ENCODE results near the gene LHX1.

Gene LHX1

GRCh38 chr17:36950027-36950426 is 12.8 kb downstream of the LHX1 start:
- Histone ChIP-seq H3K27me3 (ENCODE audit: insufficient read depth, low read length) (peaks cover 47% of the 10 kb centered on the region), H3K4me3 (ENCODE audit: low read length) (peak overlapping the region; percentile 80), H3K9ac (ENCODE audit: low read depth, low read length) (peak overlapping the region; percentile 73; the same call in 1 of the 2 replicates), H3K9me3 (ENCODE audit: insufficient read depth, low read depth, low read length) (no peaks in the 10 kb centered on the region; the same call in 1 of the 2 replicates), H3K36me3 (ENCODE audit: insufficient read depth, low read depth, low read length) (peaks cover 45% of the 10 kb centered on the region), H3K27ac (ENCODE audit: low read length) (no peak overlapping the region), H3K4me1 (ENCODE audit: insufficient read depth, low read length) (peaks cover 21% of the 10 kb centered on the region)

- Histone ChIP-seq H3K9me3 (ENCODE audit: insufficient read depth, low read depth, low read length) (no peaks in the 10 kb centered on the region; the same call in 1 of the 2 replicates), H3K27me3 (ENCODE audit: insufficient read depth, low read length) (peaks cover 35% of the 10 kb centered on the region), H3K27ac (ENCODE audit: low read length) (no peak overlapping the region), H3K9ac (ENCODE audit: low read depth, low read length) (no peak overlapping the region), H3K4me1 (ENCODE audit: insufficient read depth, low read length) (peaks cover 20% of the 10 kb centered on the region), H3K36me3 (ENCODE audit: insufficient read depth, low read depth, low read length) (peaks cover 57% of the 10 kb centered on the region), H3K4me3 (ENCODE audit: low read length) (no peak overlapping the region)
These were observed 14.0 kb downstream of the LHX1 start for GRCh38 chr17:36951084-36951789.

DNA sequence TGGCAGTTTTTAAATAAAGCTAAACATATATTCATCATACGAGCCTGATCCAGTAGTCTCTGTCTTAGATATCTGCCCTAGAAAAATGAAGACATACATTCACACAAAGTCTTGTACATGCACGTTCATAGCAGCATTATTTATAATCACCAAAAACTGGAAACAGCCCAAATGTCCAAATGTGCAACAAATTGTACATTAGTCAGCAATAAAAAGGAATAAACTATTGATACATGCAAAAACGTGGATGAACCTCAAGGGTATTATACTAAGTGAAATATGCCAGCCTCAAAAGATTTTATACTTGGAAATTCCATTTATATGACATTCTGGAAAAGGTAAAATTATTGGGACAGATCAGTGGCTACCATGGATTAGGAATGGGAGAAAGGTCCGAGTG is 34.2 kb downstream of the LHX1 start:
- H3K36me3 ChIP-seq (ENCODE audit: insufficient read depth, low read depth, low read length): peaks cover 8% of the 10 kb centered on the region; the same call in 1 of the 2 replicates
- H3K9ac ChIP-seq (ENCODE audit: low read depth, low read length): no peak overlapping the region
- H3K9me3 ChIP-seq (ENCODE audit: insufficient read depth, low read depth, low read length): no peaks in the 10 kb centered on the region

GRCh38 chr17:36972186-36972700 is 35.0 kb downstream of the LHX1 start:
- no peak overlapping the region for H3K27ac ChIP-seq (ENCODE audit: low read length)
- peaks cover 8% of the 10 kb centered on the region; the same call in 1 of the 2 replicates for H3K36me3 ChIP-seq (ENCODE audit: insufficient read depth, low read depth, low read length)
- no peak overlapping the region for H3K4me3 ChIP-seq (ENCODE audit: low read length)
- H3K9me3 ChIP-seq (ENCODE audit: insufficient read depth, low read depth, low read length): no peaks in the 10 kb centered on the region
- H3K4me1 ChIP-seq (ENCODE audit: insufficient read depth, low read length): no peaks in the 10 kb centered on the region; the same call in 1 of the 2 replicates
- no peak overlapping the region for H3K9ac ChIP-seq (ENCODE audit: low read depth, low read length)
- no peaks in the 10 kb centered on the region for H3K27me3 ChIP-seq (ENCODE audit: insufficient read depth, low read length)

More for the DNA sequence above, 34.2 kb downstream of the LHX1 start:
- Histone ChIP-seq H3K27me3 (ENCODE audit: insufficient read depth, low read length) (no peaks in the 10 kb centered on the region), H3K4me3 (ENCODE audit: low read length) (no peak overlapping the region), H3K4me1 (ENCODE audit: insufficient read depth, low read length) (no peaks in the 10 kb centered on the region; the same call in 1 of the 2 replicates), H3K27ac (ENCODE audit: low read length) (no peak overlapping the region)

GRCh38 chr17:36972905-36973304 is 35.6 kb downstream of the LHX1 start:
- Histone ChIP-seq H3K27me3 (ENCODE audit: insufficient read depth, low read length) (no peaks in the 10 kb centered on the region), H3K4me1 (ENCODE audit: insufficient read depth, low read length) (no peaks in the 10 kb centered on the region; the same call in 1 of the 2 replicates), H3K4me3 (ENCODE audit: low read length) (no peak overlapping the region), H3K27ac (ENCODE audit: low read length) (no peak overlapping the region), H3K9me3 (ENCODE audit: insufficient read depth, low read depth, low read length) (no peaks in the 10 kb centered on the region), H3K36me3 (ENCODE audit: insufficient read depth, low read depth, low read length) (peaks cover 8% of the 10 kb centered on the region; the same call in 1 of the 2 replicates), H3K9ac (ENCODE audit: low read depth, low read length) (no peak overlapping the region)

DNA sequence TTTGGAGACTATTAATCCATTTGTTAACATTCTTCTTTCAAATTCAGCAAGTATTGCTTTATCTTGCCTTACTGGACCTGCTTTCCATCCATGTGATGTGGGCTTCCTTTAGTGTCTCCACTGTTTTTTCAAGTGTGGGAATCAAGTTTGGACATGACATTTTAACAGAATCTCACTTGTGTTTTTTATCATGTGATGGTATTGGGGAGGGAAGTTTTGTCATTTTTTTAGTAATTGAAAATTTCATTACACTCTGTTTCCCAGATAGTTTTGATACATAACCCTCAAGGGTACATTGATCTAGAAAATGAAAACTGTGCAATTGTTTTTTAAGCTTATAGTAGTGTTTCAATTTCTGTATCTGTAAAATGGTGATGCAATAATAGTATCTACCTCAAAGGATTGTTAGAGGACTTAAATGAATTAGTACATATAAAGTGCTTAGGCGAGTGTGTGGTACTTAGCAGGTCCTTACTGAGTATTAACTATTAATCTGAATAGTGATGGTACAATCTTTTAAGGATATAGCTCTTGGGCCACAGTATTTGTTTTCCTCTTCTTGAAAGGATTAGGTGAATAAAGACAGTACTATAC is 38.7 kb downstream of the LHX1 start:
- Histone ChIP-seq H3K4me3 (ENCODE audit: low read length) (no peak overlapping the region), H3K4me1 (ENCODE audit: insufficient read depth, low read length) (no peaks in the 10 kb centered on the region; the same call in 1 of the 2 replicates), H3K27me3 (ENCODE audit: insufficient read depth, low read length) (no peaks in the 10 kb centered on the region), H3K9me3 (ENCODE audit: insufficient read depth, low read depth, low read length) (no peaks in the 10 kb centered on the region), H3K36me3 (ENCODE audit: insufficient read depth, low read depth, low read length) (no peaks in the 10 kb centered on the region), H3K27ac (ENCODE audit: low read length) (no peak overlapping the region), H3K9ac (ENCODE audit: low read depth, low read length) (no peak overlapping the region)

- Histone ChIP-seq H3K27me3 (ENCODE audit: insufficient read depth, low read length) (no peaks in the 10 kb centered on the region), H3K4me1 (ENCODE audit: insufficient read depth, low read length) (no peaks in the 10 kb centered on the region; the same call in 1 of the 2 replicates), H3K9me3 (ENCODE audit: insufficient read depth, low read depth, low read length) (no peaks in the 10 kb centered on the region), H3K27ac (ENCODE audit: low read length) (no peak overlapping the region), H3K36me3 (ENCODE audit: insufficient read depth, low read depth, low read length) (no peaks in the 10 kb centered on the region), H3K4me3 (ENCODE audit: low read length) (no peak overlapping the region), H3K9ac (ENCODE audit: low read depth, low read length) (no peak overlapping the region)
These were observed 39.8 kb downstream of the LHX1 start for GRCh38 chr17:36977066-36977465.

- Histone ChIP-seq H3K9me3 (ENCODE audit: insufficient read depth, low read depth, low read length) (no peaks in the 10 kb centered on the region), H3K9ac (ENCODE audit: low read depth, low read length) (no peak overlapping the region), H3K4me3 (ENCODE audit: low read length) (no peak overlapping the region), H3K36me3 (ENCODE audit: insufficient read depth, low read depth, low read length) (no peaks in the 10 kb centered on the region), H3K27ac (ENCODE audit: low read length) (no peak overlapping the region), H3K27me3 (ENCODE audit: insufficient read depth, low read length) (no peaks in the 10 kb centered on the region), H3K4me1 (ENCODE audit: insufficient read depth, low read length) (no peaks in the 10 kb centered on the region; the same call in 1 of the 2 replicates)
These were observed 40.3 kb downstream of the LHX1 start for GRCh38 chr17:36977568-36977967.

- no peak overlapping the region for H3K4me3 ChIP-seq (ENCODE audit: low read length)
- no peak overlapping the region for H3K27ac ChIP-seq (ENCODE audit: low read length)
- H3K9me3 ChIP-seq (ENCODE audit: insufficient read depth, low read depth, low read length): no peaks in the 10 kb centered on the region
- H3K27me3 ChIP-seq (ENCODE audit: insufficient read depth, low read length): no peaks in the 10 kb centered on the region
- H3K36me3 ChIP-seq (ENCODE audit: insufficient read depth, low read depth, low read length): no peaks in the 10 kb centered on the region
- no peaks in the 10 kb centered on the region; the same call in 1 of the 2 replicates for H3K4me1 ChIP-seq (ENCODE audit: insufficient read depth, low read length)
- no peak overlapping the region for H3K9ac ChIP-seq (ENCODE audit: low read depth, low read length)
These were observed 41.7 kb downstream of the LHX1 start for GRCh38 chr17:36978810-36979564.

DNA sequence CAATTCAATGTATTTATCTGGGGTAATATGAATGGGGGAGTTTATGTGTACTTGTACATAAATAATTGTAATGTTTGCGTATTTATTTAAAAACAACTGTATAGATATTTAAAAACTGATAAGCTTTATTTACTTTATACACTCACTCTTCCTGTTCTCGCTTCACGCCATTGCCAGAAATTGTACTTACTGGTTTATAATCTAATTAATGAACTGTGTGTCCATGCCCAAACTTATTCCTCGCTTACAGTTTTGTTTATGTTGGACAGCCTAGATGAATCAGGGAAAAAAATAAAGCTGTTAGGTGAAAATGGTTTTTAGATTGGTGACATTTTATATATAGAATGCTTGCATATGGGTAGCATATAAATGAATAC is 42.3 kb downstream of the LHX1 start:
- H3K4me3 ChIP-seq (ENCODE audit: low read length): no peak overlapping the region
- no peaks in the 10 kb centered on the region for H3K9me3 ChIP-seq (ENCODE audit: insufficient read depth, low read depth, low read length)
- H3K27ac ChIP-seq (ENCODE audit: low read length): no peak overlapping the region
- no peaks in the 10 kb centered on the region; the same call in 1 of the 2 replicates for H3K4me1 ChIP-seq (ENCODE audit: insufficient read depth, low read length)
- H3K36me3 ChIP-seq (ENCODE audit: insufficient read depth, low read depth, low read length): no peaks in the 10 kb centered on the region
- no peak overlapping the region for H3K9ac ChIP-seq (ENCODE audit: low read depth, low read length)
- no peaks in the 10 kb centered on the region for H3K27me3 ChIP-seq (ENCODE audit: insufficient read depth, low read length)

- no peak overlapping the region for H3K4me3 ChIP-seq (ENCODE audit: low read length)
- H3K36me3 ChIP-seq (ENCODE audit: insufficient read depth, low read depth, low read length): no peaks in the 10 kb centered on the region
These were observed 43.0 kb downstream of the LHX1 start for GRCh38 chr17:36980280-36980761.

More at GRCh38 chr17:36980280-36980761, 43.0 kb downstream of the LHX1 start:
- Histone ChIP-seq H3K9me3 (ENCODE audit: insufficient read depth, low read depth, low read length) (no peaks in the 10 kb centered on the region), H3K27ac (ENCODE audit: low read length) (no peak overlapping the region), H3K9ac (ENCODE audit: low read depth, low read length) (no peak overlapping the region), H3K27me3 (ENCODE audit: insufficient read depth, low read length) (no peaks in the 10 kb centered on the region), H3K4me1 (ENCODE audit: insufficient read depth, low read length) (no peaks in the 10 kb centered on the region; the same call in 1 of the 2 replicates)

Measured in iPS-20b (cell line).